MCF 10A (cell line): Measurements from ENCODE around the gene FKBP5. TPM values are rescaled to one million over a fixed set of nuclear protein-coding genes. Genes with fewer than 3 reads are reported as not detected.

Experiments used
- BruUV-seq: library from RNA; stranded (reverse); fragments of 400-500 nt; replicated peaks from 2 replicates; lab custom pipeline; 2021; lab: Mats Ljungman, UMichigan
- CTCF ChIA-PET: fragments of 300-600 bp; sonication (Branson Sonifier 250); formaldehyde crosslinking; extraction: SDS; loops from one replicate; lab custom pipeline; 2021; ENCODE audit warnings: antibody characterized with exemption, inconsistent platforms; lab: Yijun Ruan, JAX
- POLR2A ChIA-PET: fragments of 300-600, 350-650 bp; sonication (Branson Sonifier 250); formaldehyde crosslinking; extraction: SDS; loops from one replicate; lab custom pipeline; 2020; ENCODE audit warnings: antibody characterized with exemption, inconsistent platforms; lab: Yijun Ruan, JAX
- DNase-seq: peaks from one replicate; pipeline ENCODE4 v3.0.0-alpha.2; 2018; ENCODE audit not compliant: unreplicated experiment
- H3K27ac Mint-ChIP-seq: one replicate; pipeline ENCODE4 v1.8.0; 2022; ENCODE audit warnings: mild to moderate bottlenecking, low read depth, mixed read lengths; ENCODE audit not compliant: unreplicated experiment
- H3K27me3 Mint-ChIP-seq: one replicate; pipeline ENCODE4 v1.8.0; 2022; ENCODE audit warnings: mixed read lengths; ENCODE audit not compliant: insufficient read depth, unreplicated experiment
- H3K36me3 Mint-ChIP-seq: one replicate; pipeline ENCODE4 v1.8.0; 2022; ENCODE audit warnings: mild to moderate bottlenecking, moderate library complexity, mixed read lengths; ENCODE audit not compliant: insufficient read depth, unreplicated experiment
- H3K4me1 Mint-ChIP-seq: one replicate; pipeline ENCODE4 v1.8.0; 2022; ENCODE audit warnings: mixed read lengths; ENCODE audit not compliant: insufficient read depth, unreplicated experiment
- H3K4me3 Mint-ChIP-seq: one replicate; pipeline ENCODE4 v1.8.0; 2022; ENCODE audit warnings: mild to moderate bottlenecking, moderate library complexity, mixed read lengths; ENCODE audit not compliant: unreplicated experiment
- H3K9me3 Mint-ChIP-seq: one replicate; pipeline ENCODE4 v1.8.0; 2022; ENCODE audit warnings: mixed read lengths; ENCODE audit not compliant: unreplicated experiment
- CTCF ChIP-seq: fragments of 200-600 bp; IDR thresholded peaks from one replicate; pipeline ENCODE4 v1.8.0; 2022; ENCODE audit warnings: antibody characterized with exemption, mild to moderate bottlenecking; ENCODE audit not compliant: unreplicated experiment
- intact Hi-C: fragments of 100-400 bp; cut with micrococcal nuclease; formaldehyde crosslinking; loops from 2 replicates; pipeline ENCODE4 v1.14.1; 2022
- total RNA-seq: library from RNA; stranded (reverse); gene quantifications from 2 replicates; pipeline ENCODE4 v1.2.3, GENCODE V29; 2022

The FKBP5 gene
- total RNA-seq, 1 experiment from 2014 or later, result 387 TPM

DNA sequence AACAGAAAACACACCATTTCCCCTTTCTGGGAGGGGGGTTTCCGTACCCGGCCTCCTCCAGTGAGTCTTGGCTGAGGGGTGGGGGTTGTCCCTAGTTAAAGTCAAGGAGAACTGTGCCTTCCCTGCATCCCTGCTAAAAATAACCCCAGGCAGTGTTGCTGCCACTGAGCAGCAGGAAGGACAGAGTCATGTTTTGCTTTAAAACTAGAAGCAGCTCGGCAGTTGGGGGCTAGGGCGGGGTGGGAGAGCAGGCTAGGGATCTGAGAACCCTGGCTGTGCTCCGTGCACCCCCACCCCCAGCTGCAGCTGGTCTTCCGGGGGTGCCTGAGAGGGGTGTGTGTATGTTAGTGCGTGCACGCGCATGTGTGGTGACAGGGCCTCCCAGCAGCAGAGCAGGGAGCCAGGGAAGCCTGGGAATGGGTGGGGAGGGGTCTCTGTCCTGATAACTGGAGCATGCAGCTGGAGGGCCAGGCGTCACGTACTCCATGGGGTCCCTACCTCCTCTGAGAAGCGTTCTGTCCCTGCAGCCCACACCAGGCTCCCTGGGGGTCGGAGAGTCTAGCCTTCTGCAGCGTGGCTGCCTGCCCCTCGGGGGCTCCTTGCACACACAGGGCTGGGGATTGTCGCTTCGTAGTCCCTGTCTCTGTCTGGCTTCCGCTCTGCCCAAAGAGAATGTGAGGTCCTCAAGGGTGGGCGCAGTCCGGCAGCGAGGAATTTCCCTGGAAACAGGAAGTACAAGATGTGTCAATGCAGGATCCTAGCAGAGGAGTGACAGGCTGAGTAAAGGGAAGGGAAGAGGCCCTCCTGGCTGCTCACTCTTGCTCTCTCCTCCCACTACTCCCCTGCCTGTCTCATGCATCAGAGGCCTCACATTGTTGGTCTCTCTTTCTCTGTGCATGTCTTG is 31.4 kb upstream of the FKBP5 start:
- Mint-ChIP-seq H3K9me3 (no peaks in the 10 kb centered on the region), H3K27me3 (no peaks in the 10 kb centered on the region), H3K4me1 (peaks cover 35% of the 10 kb centered on the region), H3K4me3 (no peak overlapping the region), H3K36me3 (peaks cover 6% of the 10 kb centered on the region), H3K27ac (no peak overlapping the region)
- ChIA-PET CTCF (interaction anchor here (0.6 kb wide), 1 partner anchor 9 kb away, joined by 6 read pairs; no protein-coding TSS in a partner anchor), POLR2A (interaction anchor here (1.1 to 17.8 kb wide), 3 partner anchors 10 to 36 kb away, joined by 5 to 1351 read pairs (median 6); partner anchors contain the start of gene FKBP5)
- DNase-seq, result no peak
- BruUV-seq, result no TSS peak
- intact Hi-C loops, result no loop called here
- no peak for TF ChIP-seq CTCF

DNA sequence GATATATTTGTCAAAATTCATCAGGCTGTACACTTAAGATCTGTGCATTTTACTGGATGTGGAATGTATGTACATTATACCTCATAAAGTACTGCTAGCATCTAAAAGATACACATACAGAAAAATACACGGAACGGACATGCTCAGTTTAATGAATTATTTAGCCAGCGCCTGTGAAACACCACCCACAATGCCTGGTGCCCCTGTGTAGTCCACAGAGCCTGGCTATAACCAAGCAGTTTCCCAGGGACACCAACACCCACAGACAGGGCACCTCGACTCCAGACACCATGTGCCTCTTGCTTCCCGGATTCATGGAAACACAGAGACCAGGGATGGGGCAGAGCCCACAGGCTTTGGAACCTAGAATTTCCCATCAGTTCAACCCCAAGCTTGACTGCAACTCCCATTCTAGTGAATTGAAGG is 30.7 kb upstream of the FKBP5 start:
- no peak for DNase-seq
- intact Hi-C loops, result no loop called here
- Mint-ChIP-seq H3K36me3 (peaks cover 6% of the 10 kb centered on the region), H3K9me3 (no peaks in the 10 kb centered on the region), H3K4me1 (peaks cover 32% of the 10 kb centered on the region), H3K4me3 (no peak overlapping the region), H3K27ac (no peak overlapping the region), H3K27me3 (no peaks in the 10 kb centered on the region)
- POLR2A ChIA-PET, result interaction anchor here (1.4 to 2.2 kb wide), 2 partner anchors 9 to 32 kb away, joined by 3 to 6 read pairs; no protein-coding TSS in a partner anchor
- CTCF ChIA-PET, result no interaction called here
- TF ChIP-seq CTCF, result no peak
- no TSS peak for BruUV-seq

DNA sequence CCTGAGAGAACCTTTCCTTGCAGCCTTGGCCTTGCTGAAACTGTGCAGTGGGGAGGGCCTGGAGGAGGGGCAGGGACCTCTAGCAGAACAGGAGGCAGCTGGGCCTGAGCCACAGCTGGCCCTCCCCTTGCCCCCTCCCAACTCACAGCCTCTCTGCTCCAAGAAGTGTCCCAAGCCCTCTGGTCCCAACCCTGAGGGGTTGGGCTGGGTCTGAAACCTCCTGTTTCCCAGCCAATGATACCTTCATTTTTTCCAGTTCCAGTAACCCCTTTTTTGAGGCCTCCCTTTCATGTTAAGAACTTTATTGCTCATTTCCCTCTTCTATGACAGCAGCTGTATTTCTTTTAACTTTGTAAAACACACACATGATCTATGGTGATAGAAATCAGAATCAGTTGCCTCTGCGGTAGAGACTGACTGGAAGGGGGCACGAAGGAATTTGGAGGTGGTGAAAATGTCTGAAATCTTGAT is 30.2 kb upstream of the FKBP5 start:
- Mint-ChIP-seq H3K36me3 (peaks cover 6% of the 10 kb centered on the region), H3K27me3 (no peaks in the 10 kb centered on the region), H3K27ac (no peak overlapping the region), H3K9me3 (no peaks in the 10 kb centered on the region), H3K4me1 (peaks cover 28% of the 10 kb centered on the region), H3K4me3 (no peak overlapping the region)
- intact Hi-C loops, result no loop called here
- ChIA-PET CTCF (no interaction called here), POLR2A (interaction anchor here (1.4 to 2.2 kb wide), 2 partner anchors 9 to 31 kb away, joined by 3 to 6 read pairs; no protein-coding TSS in a partner anchor)
- BruUV-seq, result no TSS peak
- no peak for DNase-seq
- no peak for TF ChIP-seq CTCF

GRCh38 chr6:35718375-35718736 is 29.6 kb upstream of the FKBP5 start:
- Mint-ChIP-seq H3K27me3 (no peaks in the 10 kb centered on the region), H3K4me3 (no peak overlapping the region), H3K4me1 (peaks cover 22% of the 10 kb centered on the region), H3K36me3 (peaks cover 6% of the 10 kb centered on the region), H3K27ac (no peak overlapping the region), H3K9me3 (no peaks in the 10 kb centered on the region)
- POLR2A ChIA-PET, result interaction anchor here (0.7 to 2.2 kb wide), 3 partner anchors 8 to 31 kb away, joined by 3 to 6 read pairs (median 3); no protein-coding TSS in a partner anchor
- BruUV-seq, result no TSS peak
- CTCF ChIA-PET, result no interaction called here
- no peak for TF ChIP-seq CTCF
- DNase-seq, result no peak
- intact Hi-C loops, result no loop called here
